B cell (primary cell): ENCODE results near the gene CYP3A4. TPM values are rescaled to one million over a fixed set of nuclear protein-coding genes. Genes with fewer than 3 reads are reported as not detected.
"Not testable (repeated sequence)": the region's sequence is repeated elsewhere in the genome, so short reads cannot be mapped to it uniquely, and the experiment has no call there.

Experiments used
- ATAC-seq: fragments of 200-7000 bp; cut with Tn5 transposase; one replicate; pipeline ENCODE4 v1.10.0; 2021; ENCODE audit warnings: low read depth, mild to moderate bottlenecking, moderate number of reproducible peaks, moderate library complexity
- CTCF ChIA-PET: fragments of 350-600 bp; sonication (Branson Sonifier 250); formaldehyde crosslinking; loops from one replicate; lab custom pipeline; 2021; ENCODE audit warnings: antibody characterized with exemption, inconsistent platforms; lab: Charles Lee
- POLR2A ChIA-PET: fragments of 350-600 bp; sonication (Branson Sonifier 250); formaldehyde crosslinking; loops from one replicate; lab custom pipeline; 2021; ENCODE audit warnings: antibody characterized with exemption; lab: Charles Lee
- DNase-seq: peaks from one replicate; pipeline ENCODE4 v3.0.0; 2013
- H2AFZ ChIP-seq: 2 replicates; pipeline ENCODE4 v1.6.1; 2012; ENCODE audit warnings: mild to moderate bottlenecking, low read depth, low read length; ENCODE audit not compliant: insufficient read depth, poor library complexity, severe bottlenecking
- H3K27ac ChIP-seq, 2 donors: 1 replicate in 1 of 2; 2 replicates in 1 of 2; pipeline ENCODE4 v1.5.1; 2012 to 2013; ENCODE audit warnings: low read length in 2 of 2, mild to moderate bottlenecking in 2 of 2, moderate library complexity in 1 of 2
- H3K27me3 ChIP-seq, 4 experiments: fragments of 200-600 bp in 1 of 4; sonication (generic) in 1 of 4; replicated peaks in 1 of 4; 1 replicate in 2 of 4; 2 replicates in 2 of 4; pipeline versions ENCODE4 v1.6.1 to v1.7.0; 2013 to 2016; ENCODE audit warnings: low read length in 3 of 4, mild to moderate bottlenecking in 2 of 4, mixed read lengths in 1 of 4, moderate library complexity in 1 of 4; ENCODE audit not compliant: insufficient read depth in 4 of 4, control insufficient read depth in 3 of 4; ENCODE audit errors: control extremely low read depth in 1 of 4
- H3K36me3 ChIP-seq, 2 experiments: replicated peaks in 1 of 2; 1 replicate in 1 of 2; 2 replicates in 1 of 2; pipeline versions ENCODE4 v1.6.1 to v1.7.1; 2013; ENCODE audit warnings: low read length in 1 of 2; ENCODE audit not compliant: insufficient read depth in 2 of 2, control insufficient read depth in 1 of 2; ENCODE audit errors: control extremely low read depth in 1 of 2, extremely low read depth in 1 of 2
- H3K4me1 ChIP-seq, 2 donors: fragments of 200-600 bp in 1 of 2; sonication (generic) in 1 of 2; 1 replicate in 1 of 2; 2 replicates in 1 of 2; pipeline versions ENCODE4 v1.5.1 to v1.6.1; 2013 to 2017; ENCODE audit warnings: low read length in 2 of 2; ENCODE audit not compliant: control insufficient read depth in 2 of 2, insufficient read depth in 2 of 2
- H3K4me2 ChIP-seq: replicated peaks from 2 replicates; pipeline ENCODE3; 2012; ENCODE audit warnings: mild to moderate bottlenecking, low read depth, low read length; ENCODE audit not compliant: poor library complexity, severe bottlenecking
- H3K4me3 ChIP-seq, 5 experiments: fragments of 200-600 bp in 1 of 5; sonication (generic) in 1 of 5; 1 replicate in 3 of 5; 2 replicates in 2 of 5; pipeline versions ENCODE4 v1.5.1 to v1.7.0; 2011 to 2016; ENCODE audit warnings: low read length in 4 of 5, mild to moderate bottlenecking in 4 of 5, low read depth in 2 of 5, control low read depth in 1 of 5, moderate library complexity in 1 of 5; ENCODE audit not compliant: insufficient read depth in 1 of 5; ENCODE audit errors: control extremely low read depth in 1 of 5, extremely low read depth in 1 of 5
- H3K79me2 ChIP-seq: fragments of 200-600 bp; sonication (generic); one replicate; pipeline ENCODE4 v1.6.0; 2016; ENCODE audit warnings: low read length; ENCODE audit not compliant: control insufficient read depth, insufficient read depth
- H3K9ac ChIP-seq: fragments of 200-600 bp; sonication (generic); 2 replicates; pipeline ENCODE4 v1.6.1; 2017; ENCODE audit warnings: mild to moderate bottlenecking, low read length, moderate library complexity
- H3K9me3 ChIP-seq, 3 donors: one replicate each; pipeline versions ENCODE4 v1.6.1 to v1.7.1; 2013; ENCODE audit warnings: low read length in 2 of 3; ENCODE audit not compliant: control insufficient read depth in 2 of 3, insufficient read depth in 1 of 3; ENCODE audit errors: control extremely low read depth in 1 of 3
- H4K20me1 ChIP-seq: 2 replicates; pipeline ENCODE4 v1.6.0; 2012; ENCODE audit warnings: mild to moderate bottlenecking, low read length; ENCODE audit not compliant: insufficient read depth, control insufficient read depth, poor library complexity, severe bottlenecking
- H3K27ac Mint-ChIP-seq: one replicate; pipeline ENCODE4 v1.8.0; 2021; ENCODE audit warnings: mixed read lengths
- H3K27me3 Mint-ChIP-seq: one replicate; pipeline ENCODE4 v1.8.0; 2021; ENCODE audit warnings: mixed read lengths
- H3K4me1 Mint-ChIP-seq: one replicate; pipeline ENCODE4 v1.8.0; 2021; ENCODE audit warnings: mixed read lengths
- H3K4me3 Mint-ChIP-seq: one replicate; pipeline ENCODE4 v1.8.0; 2021; ENCODE audit warnings: mixed read lengths
- H3K9me3 Mint-ChIP-seq: one replicate; pipeline ENCODE4 v1.8.0; 2022; ENCODE audit warnings: mixed read lengths; ENCODE audit not compliant: insufficient read depth
- EZH2 ChIP-seq: IDR thresholded peaks from 2 replicates; pipeline ENCODE4 v1.6.1; 2012; ENCODE audit warnings: borderline replicate concordance, low read depth, mild to moderate bottlenecking, moderate library complexity, low read length; ENCODE audit not compliant: insufficient read depth, poor library complexity, severe bottlenecking
- WGBS: methylation state at CpG from one replicate; pipeline ENCODE4 v1.1.5; 2013; ENCODE audit warnings: missing lambda C conversion rate; ENCODE audit not compliant: insufficient coverage; 5-methylcytosine and 5-hydroxymethylcytosine counted together
- intact Hi-C: fragments of 100-400 bp; cut with micrococcal nuclease; formaldehyde crosslinking; loops from one replicate; pipeline ENCODE4 v1.10.0; 2022
- polyA plus RNA-seq: library from polyadenylated mRNA; depleted of rRNA; stranded (reverse); fragments of >200 nt; gene quantifications from 2 replicates; pipeline ENCODE4 v1.2.3, GENCODE V29; 2012
- total RNA-seq, 2 donors: library from RNA; stranded (reverse); fragments of 120-200 nt in 1 of 2; gene quantifications; 1 replicate in 1 of 2; 2 replicates in 1 of 2; pipeline versions ENCODE4 v1.2.3 to v1.2.4, GENCODE V29; 2013 to 2022
- TF ChIP-seq, protein P1 (sequence below): fragments of 200-600 bp; IDR thresholded peaks from one replicate; pipeline ENCODE4 v1.8.0; 2022; ENCODE audit warnings: antibody characterized with exemption, mild to moderate bottlenecking

CYP3A4 gene
- total and polyA plus RNA-seq, 2 donors (not counting 1 experiment from before 2014, with no cell fraction given), result not detected

DNA sequence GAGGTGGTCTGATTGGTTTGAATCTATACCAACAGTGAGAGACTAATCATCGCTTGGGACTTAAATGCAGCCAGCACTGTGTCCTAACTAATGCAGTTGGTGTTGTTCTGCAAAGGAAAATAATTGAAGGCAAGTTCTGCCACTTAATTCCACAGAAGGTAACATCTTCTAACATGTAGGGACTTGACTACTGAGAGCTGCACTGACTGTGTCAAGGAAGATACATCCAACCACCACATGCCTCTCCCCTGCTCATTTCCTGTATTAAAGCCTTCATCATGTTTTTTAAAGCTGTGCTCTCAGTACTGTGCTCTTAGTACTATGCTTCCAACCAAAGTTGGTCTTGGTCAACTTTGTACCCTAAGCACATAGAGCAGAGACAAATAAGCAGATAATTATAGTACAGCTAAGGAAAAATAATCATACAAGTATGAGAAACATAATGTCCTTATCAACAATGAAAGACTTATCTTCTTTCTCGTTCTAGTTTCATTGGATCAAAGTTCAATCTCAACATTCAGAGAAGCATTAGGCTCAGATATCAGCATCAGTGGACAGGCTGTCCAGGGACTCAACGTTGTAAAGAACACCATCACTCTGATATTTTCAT, 2.8 kb upstream of the CYP3A4 start:
- CTCF ChIA-PET, result no interaction called here
- ATAC-seq (no peak), DNase-seq (no peak)
- Histone ChIP-seq H3K9ac (no peak overlapping the region), H3K9me3 (no peaks in the 10 kb centered on the region), H3K36me3 (no peaks in the 10 kb centered on the region), H3K4me3 (no peak overlapping the region), H3K79me2 (no peaks in the 10 kb centered on the region), H3K4me1 (no peaks in the 10 kb centered on the region), H4K20me1 (no peaks in the 10 kb centered on the region), H2AFZ (no peak overlapping the region), H3K27ac (no peak overlapping the region), H3K27me3 (peaks cover 0 to 31% (median 13%) of the 10 kb centered on the region in 4 experiments), H3K4me2 (no peak overlapping the region)
- Mint-ChIP-seq H3K4me1 (no peaks in the 10 kb centered on the region), H3K4me3 (no peak overlapping the region), H3K27me3 (peaks cover 57% of the 10 kb centered on the region), H3K27ac (no peak overlapping the region), H3K9me3 (no peaks in the 10 kb centered on the region)
- TF ChIP-seq, protein P1, sequence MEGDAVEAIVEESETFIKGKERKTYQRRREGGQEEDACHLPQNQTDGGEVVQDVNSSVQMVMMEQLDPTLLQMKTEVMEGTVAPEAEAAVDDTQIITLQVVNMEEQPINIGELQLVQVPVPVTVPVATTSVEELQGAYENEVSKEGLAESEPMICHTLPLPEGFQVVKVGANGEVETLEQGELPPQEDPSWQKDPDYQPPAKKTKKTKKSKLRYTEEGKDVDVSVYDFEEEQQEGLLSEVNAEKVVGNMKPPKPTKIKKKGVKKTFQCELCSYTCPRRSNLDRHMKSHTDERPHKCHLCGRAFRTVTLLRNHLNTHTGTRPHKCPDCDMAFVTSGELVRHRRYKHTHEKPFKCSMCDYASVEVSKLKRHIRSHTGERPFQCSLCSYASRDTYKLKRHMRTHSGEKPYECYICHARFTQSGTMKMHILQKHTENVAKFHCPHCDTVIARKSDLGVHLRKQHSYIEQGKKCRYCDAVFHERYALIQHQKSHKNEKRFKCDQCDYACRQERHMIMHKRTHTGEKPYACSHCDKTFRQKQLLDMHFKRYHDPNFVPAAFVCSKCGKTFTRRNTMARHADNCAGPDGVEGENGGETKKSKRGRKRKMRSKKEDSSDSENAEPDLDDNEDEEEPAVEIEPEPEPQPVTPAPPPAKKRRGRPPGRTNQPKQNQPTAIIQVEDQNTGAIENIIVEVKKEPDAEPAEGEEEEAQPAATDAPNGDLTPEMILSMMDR, result no peak
- no peak for TF ChIP-seq EZH2
- 86% methylated on average over 2 of the region's 3 CpGs for WGBS
- intact Hi-C loops, result no loop called here
- POLR2A ChIA-PET, result no interaction called here

DNA sequence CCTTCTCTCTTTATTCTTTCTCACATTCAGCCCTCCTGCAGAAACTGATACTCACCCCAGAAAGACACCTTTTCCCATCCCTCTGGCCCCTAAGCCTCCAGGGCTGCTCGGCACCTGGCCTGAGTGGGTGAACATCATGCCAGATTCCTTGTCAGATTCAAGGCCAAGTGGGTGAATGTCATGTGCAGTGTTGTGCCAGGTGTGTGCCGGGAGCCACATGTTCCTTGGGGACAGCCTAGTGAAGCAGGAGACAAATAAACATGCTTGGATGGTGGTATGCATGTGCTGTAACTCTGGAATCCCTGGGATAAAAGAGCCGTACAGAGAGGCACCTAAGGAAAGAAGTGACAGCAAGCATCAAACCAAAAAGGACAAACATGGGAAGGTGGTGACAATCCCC, 1.7 kb upstream of the CYP3A4 start:
- H3K4me3 Mint-ChIP-seq, H2AFZ ChIP-seq, DNase-seq, H3K4me1 ChIP-seq, H4K20me1 ChIP-seq, ATAC-seq, H3K4me1 Mint-ChIP-seq, H3K79me2 ChIP-seq, POLR2A ChIA-PET, H3K27ac Mint-ChIP-seq, CTCF ChIA-PET, H3K9ac ChIP-seq, H3K27ac ChIP-seq, H3K4me3 ChIP-seq, H3K36me3 ChIP-seq, H3K9me3 ChIP-seq, H3K4me2 ChIP-seq, H3K9me3 Mint-ChIP-seq, intact Hi-C loops: not testable (repeated sequence)
- H3K27me3 Mint-ChIP-seq, result peaks cover 67% of the 10 kb centered on the region
- WGBS, result 94% methylated on average over 3 of the region's 3 CpGs
- H3K27me3 ChIP-seq, result peaks cover 0 to 31% (median 17%) of the 10 kb centered on the region in 4 experiments
